GM23338 (cell line): ENCODE measurements around the gene COQ3.

Experiments
- CREB1 ChIP-seq: fragments of 250-450 bp; sonication (Bioruptor Pico); IDR thresholded peaks from 2 replicates; pipeline ENCODE4 v1.5.0; 2020; ENCODE audit warnings: low read depth, mild to moderate bottlenecking, moderate library complexity
- EZH2 ChIP-seq: fragments of 200-600 bp; sonication (generic); IDR thresholded peaks from one replicate; pipeline ENCODE4 v1.8.0; 2017; ENCODE audit warnings: antibody characterized with exemption, mild to moderate bottlenecking, low read depth; ENCODE audit not compliant: unreplicated experiment
- EZH2phosphoT487 ChIP-seq: fragments of 200-600 bp; sonication (generic); IDR thresholded peaks from one replicate; pipeline ENCODE4 v1.8.1; 2018; ENCODE audit warnings: antibody characterized with exemption; ENCODE audit not compliant: unreplicated experiment
- JUNB ChIP-seq: IDR thresholded peaks from one replicate; pipeline ENCODE4 v1.6.1; 2016; ENCODE audit warnings: antibody characterized with exemption; ENCODE audit not compliant: unreplicated experiment
- POLR2AphosphoS5 ChIP-seq: IDR thresholded peaks from 2 replicates; pipeline ENCODE4 v1.6.1; 2016; ENCODE audit warnings: antibody characterized with exemption, low read depth
- STAT1 ChIP-seq: IDR thresholded peaks from one replicate; pipeline ENCODE4 v1.6.1; 2016; ENCODE audit warnings: antibody characterized with exemption; ENCODE audit not compliant: unreplicated experiment
- ZNF114 ChIP-seq: fragments of 250-450 bp; sonication (Bioruptor Pico); IDR thresholded peaks from 2 replicates; pipeline ENCODE4 v1.5.0; 2020; ENCODE audit warnings: mild to moderate bottlenecking, moderate library complexity
- TF ChIP-seq, protein P1 (sequence below), 2 experiments: fragments of 200-600 bp in 1 of 2; sonication (generic) in 1 of 2; conservative IDR thresholded peaks; 2 replicates each; pipeline versions ENCODE4 v1.5.1 to v1.6.1; 2016 to 2017; ENCODE audit warnings: antibody characterized with exemption in 2 of 2, low read depth in 2 of 2, mild to moderate bottlenecking in 2 of 2, moderate library complexity in 1 of 2
- TF ChIP-seq, protein P2 (sequence below): IDR thresholded peaks from 2 replicates; pipeline ENCODE4 v1.6.1; 2016; ENCODE audit warnings: antibody characterized with exemption
- TF ChIP-seq, protein P3 (sequence below): IDR thresholded peaks from one replicate; pipeline ENCODE4 v1.6.1; 2018; ENCODE audit warnings: antibody characterized with exemption; ENCODE audit not compliant: unreplicated experiment

DNA sequence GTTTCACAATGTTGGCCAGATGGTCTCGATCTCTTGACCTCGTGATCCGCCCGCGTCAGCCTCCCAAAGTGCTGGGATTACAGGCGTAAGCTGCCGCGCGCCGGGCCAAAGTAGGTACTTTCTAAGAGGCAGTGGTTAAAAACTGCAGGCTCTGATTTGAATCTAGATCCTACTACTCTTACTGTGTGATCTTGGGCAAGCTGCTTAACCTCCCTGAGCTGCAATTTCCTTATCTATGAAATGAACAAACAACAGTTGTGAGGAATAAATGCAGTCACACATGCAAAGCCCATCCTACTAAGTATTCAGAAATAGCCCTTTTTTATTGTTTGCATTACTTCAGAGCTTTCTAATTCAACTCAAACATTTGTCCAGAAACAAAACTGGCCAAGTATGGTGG is 47.4 kb downstream of the COQ3 start:
- TF ChIP-seq, protein P1, sequence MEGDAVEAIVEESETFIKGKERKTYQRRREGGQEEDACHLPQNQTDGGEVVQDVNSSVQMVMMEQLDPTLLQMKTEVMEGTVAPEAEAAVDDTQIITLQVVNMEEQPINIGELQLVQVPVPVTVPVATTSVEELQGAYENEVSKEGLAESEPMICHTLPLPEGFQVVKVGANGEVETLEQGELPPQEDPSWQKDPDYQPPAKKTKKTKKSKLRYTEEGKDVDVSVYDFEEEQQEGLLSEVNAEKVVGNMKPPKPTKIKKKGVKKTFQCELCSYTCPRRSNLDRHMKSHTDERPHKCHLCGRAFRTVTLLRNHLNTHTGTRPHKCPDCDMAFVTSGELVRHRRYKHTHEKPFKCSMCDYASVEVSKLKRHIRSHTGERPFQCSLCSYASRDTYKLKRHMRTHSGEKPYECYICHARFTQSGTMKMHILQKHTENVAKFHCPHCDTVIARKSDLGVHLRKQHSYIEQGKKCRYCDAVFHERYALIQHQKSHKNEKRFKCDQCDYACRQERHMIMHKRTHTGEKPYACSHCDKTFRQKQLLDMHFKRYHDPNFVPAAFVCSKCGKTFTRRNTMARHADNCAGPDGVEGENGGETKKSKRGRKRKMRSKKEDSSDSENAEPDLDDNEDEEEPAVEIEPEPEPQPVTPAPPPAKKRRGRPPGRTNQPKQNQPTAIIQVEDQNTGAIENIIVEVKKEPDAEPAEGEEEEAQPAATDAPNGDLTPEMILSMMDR (conservative IDR thresholded peaks at IDR 0.05; ENCODE audit: low read depth in 2 of 2) = no peak
- TF ChIP-seq, protein P2, sequence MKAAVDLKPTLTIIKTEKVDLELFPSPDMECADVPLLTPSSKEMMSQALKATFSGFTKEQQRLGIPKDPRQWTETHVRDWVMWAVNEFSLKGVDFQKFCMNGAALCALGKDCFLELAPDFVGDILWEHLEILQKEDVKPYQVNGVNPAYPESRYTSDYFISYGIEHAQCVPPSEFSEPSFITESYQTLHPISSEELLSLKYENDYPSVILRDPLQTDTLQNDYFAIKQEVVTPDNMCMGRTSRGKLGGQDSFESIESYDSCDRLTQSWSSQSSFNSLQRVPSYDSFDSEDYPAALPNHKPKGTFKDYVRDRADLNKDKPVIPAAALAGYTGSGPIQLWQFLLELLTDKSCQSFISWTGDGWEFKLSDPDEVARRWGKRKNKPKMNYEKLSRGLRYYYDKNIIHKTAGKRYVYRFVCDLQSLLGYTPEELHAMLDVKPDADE = no peak
- no peak for TF ChIP-seq POLR2AphosphoS5
- no peak for TF ChIP-seq EZH2phosphoT487
- TF ChIP-seq, protein P3, sequence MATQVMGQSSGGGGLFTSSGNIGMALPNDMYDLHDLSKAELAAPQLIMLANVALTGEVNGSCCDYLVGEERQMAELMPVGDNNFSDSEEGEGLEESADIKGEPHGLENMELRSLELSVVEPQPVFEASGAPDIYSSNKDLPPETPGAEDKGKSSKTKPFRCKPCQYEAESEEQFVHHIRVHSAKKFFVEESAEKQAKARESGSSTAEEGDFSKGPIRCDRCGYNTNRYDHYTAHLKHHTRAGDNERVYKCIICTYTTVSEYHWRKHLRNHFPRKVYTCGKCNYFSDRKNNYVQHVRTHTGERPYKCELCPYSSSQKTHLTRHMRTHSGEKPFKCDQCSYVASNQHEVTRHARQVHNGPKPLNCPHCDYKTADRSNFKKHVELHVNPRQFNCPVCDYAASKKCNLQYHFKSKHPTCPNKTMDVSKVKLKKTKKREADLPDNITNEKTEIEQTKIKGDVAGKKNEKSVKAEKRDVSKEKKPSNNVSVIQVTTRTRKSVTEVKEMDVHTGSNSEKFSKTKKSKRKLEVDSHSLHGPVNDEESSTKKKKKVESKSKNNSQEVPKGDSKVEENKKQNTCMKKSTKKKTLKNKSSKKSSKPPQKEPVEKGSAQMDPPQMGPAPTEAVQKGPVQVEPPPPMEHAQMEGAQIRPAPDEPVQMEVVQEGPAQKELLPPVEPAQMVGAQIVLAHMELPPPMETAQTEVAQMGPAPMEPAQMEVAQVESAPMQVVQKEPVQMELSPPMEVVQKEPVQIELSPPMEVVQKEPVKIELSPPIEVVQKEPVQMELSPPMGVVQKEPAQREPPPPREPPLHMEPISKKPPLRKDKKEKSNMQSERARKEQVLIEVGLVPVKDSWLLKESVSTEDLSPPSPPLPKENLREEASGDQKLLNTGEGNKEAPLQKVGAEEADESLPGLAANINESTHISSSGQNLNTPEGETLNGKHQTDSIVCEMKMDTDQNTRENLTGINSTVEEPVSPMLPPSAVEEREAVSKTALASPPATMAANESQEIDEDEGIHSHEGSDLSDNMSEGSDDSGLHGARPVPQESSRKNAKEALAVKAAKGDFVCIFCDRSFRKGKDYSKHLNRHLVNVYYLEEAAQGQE = no peak
- no peak for TF ChIP-seq EZH2
- TF ChIP-seq STAT1 = no peak
- no peak for TF ChIP-seq CREB1 (CRISPR knock-in tag)
- no peak for TF ChIP-seq ZNF114
- no peak for TF ChIP-seq JUNB
